SH-SY5Y (cell line): ENCODE data around the gene MRGPRF.

Experiments
- GATA2 ChIP-seq: IDR thresholded peaks from 2 replicates; pipeline ENCODE4 v1.6.1; 2011; ENCODE audit warnings: mild to moderate bottlenecking, low read depth, low read length
- GATA3 ChIP-seq: IDR thresholded peaks from 2 replicates; pipeline ENCODE4 v1.6.1; 2011; ENCODE audit warnings: low read depth, mild to moderate bottlenecking, low read length, moderate library complexity

DNA sequence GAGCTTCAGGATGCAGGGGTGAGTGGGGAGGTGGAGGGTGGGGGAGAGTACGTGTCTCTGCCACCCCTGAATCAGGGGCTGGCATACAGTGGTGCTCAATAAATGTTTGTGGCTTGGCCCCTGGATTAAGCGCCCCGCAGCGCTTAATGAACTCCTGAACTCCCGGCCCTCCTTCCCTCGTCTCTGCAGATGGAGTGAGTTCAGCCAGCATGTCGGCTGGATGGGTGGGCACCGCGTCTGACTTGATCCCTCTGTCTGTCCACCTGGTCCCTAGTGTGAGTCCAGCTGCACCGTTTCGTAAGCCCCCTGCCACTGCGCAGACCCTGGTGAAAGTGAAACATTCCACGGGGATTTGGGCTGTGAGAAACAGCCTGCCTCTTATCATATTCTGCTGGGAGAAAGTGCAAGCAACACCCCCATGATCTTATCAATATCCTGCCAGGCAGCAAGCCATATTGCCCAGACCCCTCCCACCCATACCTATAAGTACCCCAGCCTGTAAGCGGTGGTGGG lies 20.2 kb downstream of the MRGPRF start:
- TF ChIP-seq GATA2 = peak; percentile 38; the same call in 1 of the 2 replicates
- no peak for TF ChIP-seq GATA3
